Activated effector memory CD4-positive, alpha-beta T cell treated with Interleukin-2 at 50 U/mL for 16 hours (primary cell): ENCODE results near the gene NUMB.
"Not testable (repeated sequence)": the region's sequence is repeated elsewhere in the genome, so short reads cannot be mapped to it uniquely, and the experiment has no call there.

Source experiments
- DNase-seq: peaks from one replicate; pipeline ENCODE4 v3.0.0-alpha.2; 2020

The NUMB gene

DNA sequence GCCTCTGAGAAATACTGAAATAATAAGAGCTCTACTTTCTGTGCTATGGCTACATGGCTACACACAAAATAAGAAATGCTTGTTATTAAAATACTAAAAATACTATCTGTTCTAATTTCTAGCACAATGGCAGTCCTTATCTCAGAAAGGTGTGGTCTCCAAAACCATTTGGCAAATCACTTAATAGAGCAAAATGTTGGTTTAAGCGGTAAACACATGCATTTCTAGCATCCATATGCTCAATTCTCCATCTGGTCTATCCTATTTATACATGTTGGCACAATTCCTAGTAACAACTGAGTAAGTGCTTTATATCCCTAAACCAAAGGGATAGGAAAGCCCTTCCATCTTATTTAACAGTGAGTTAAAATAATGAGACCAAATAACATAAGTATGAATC is 114.0 kb downstream of the NUMB start:
- DNase-seq: no peak

DNA sequence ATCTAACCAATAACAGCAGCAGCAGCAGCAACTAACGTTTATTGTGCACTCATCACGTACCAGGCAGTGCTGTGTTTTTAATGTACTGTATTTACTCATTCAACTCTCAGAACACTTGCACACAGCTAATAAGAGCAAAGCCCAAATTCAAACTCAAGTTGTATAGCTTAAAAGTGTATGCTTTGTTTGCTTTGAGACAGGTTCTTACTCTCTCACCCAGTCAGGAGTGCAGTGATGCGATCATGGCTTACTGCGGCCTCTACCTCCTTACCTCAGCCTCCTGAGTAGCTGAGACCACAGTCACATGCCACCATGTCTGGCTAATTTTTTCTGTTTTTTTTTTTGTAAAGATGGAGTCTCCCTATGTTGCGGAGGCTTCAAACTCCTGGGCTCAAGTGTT is 115.7 kb downstream of the NUMB start:
- DNase-seq: no peak

DNA sequence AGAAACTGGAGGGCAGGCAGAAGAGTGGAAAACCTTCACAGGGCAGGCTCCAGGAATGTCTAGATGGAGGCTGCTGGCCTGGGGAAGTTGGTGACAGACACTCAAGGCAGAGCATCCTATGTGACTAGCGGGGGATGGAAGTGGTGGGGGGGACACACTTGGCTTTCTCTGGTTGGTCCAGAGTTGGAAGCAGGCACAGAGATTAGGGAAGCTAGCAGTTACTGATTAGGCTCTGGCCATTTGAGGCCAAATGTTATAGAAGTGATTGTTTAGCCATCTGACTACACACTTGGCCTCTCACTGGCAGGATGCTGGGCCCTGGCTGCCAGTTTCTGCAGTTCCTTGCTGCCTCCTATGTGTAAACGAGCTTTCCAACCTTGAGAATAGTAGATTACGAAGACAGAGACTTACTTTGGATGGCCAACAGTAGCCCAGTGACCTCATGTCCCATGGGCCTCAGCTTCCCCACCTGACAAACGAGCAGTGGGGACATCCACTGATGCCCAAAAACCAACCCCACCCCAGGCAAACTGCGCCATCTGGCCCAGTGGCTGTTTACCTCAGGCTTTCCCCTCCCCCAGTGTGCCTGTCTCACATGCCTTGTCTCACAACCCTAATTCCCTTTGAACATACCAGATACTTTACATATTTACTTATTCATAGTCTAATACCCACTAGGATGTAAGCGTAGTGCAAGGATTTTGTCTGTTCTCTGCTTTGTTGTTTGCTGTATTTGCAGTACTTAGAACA is 118.3 kb downstream of the NUMB start:
- no peak for DNase-seq

- DNase-seq: no peak
Measured at GRCh38 chr14:73339206-73339605, 119.1 kb downstream of the NUMB start.

DNA sequence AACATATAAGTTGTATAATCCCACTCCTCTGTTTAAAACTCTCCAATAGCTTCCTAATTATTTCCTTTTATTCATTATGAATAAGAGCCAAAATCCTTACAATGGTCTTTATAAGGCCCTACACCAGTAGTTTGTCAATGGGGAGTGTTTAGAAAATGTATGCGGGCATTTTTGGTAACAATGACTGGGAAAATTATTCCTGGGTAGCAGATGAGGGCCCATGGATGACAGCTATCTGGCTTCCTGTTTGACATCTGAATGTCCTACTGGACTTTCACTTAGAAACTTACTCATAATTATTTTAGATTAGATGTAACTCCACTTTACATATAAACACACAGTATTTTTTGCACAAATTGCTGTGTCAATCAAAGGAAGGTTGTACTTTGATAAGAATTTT is 119.8 kb downstream of the NUMB start:
- no peak for DNase-seq

- no peak for DNase-seq
Measured at GRCh38 chr14:73333031-73333430, 125.3 kb downstream of the NUMB start.

- no peak for DNase-seq
Measured at GRCh38 chr14:73325630-73326299, 132.6 kb downstream of the NUMB start.

GRCh38 chr14:73325063-73325462 is 133.3 kb downstream of the NUMB start:
- no peak for DNase-seq

DNA sequence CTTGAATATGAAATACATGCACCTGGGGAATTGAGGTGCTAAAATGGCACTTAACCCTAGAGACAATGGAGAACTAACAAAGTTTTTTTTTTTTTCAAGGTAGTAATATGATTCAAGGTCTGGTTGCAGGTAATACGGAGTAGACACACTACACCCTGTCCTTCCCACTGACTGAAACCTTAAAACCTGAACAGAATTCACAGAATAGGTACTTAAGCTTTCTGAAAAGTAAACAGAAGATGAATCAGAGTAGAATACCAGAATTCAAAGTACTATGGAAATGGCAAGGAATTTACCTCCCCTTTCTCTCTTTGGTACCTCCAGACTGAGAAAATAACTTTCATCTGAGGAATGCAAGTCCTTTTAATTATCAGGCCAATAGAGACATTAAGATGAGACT is 133.8 kb downstream of the NUMB start:
- no peak for DNase-seq

- no peak for DNase-seq
Measured at GRCh38 chr14:73323896-73324399, 134.4 kb downstream of the NUMB start.

DNA sequence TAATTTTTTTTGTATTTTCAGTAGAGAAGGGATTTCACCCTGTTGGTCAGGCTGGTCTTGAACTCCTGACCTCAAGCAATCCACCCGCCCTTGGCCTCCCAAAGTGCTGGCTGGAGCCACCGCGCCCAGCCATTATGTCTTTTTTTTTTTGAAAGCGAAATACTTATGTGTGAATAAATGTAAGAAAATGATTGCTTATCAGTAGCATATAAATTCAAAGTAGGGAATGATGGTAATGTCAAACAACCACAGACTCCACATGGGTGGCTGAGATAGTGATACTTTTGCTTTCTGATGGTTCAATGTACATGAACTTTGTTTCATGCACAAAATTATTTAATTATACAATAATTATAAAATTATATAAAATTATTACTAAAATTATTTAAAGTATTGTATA is 145.2 kb downstream of the NUMB start:
- no peak for DNase-seq

GRCh38 chr14:73312687-73313086 is 145.7 kb downstream of the NUMB start:
- no peak for DNase-seq

- no peak for DNase-seq
Measured at GRCh38 chr14:73311708-73312030, 146.7 kb downstream of the NUMB start.

GRCh38 chr14:73309207-73309606 is 149.1 kb downstream of the NUMB start:
- not testable (repeated sequence) for DNase-seq

- no peak for DNase-seq
Measured at GRCh38 chr14:73307261-73307660, 151.1 kb downstream of the NUMB start.

- no peak for DNase-seq
Measured at GRCh38 chr14:73305499-73305898, 152.8 kb downstream of the NUMB start.

DNA sequence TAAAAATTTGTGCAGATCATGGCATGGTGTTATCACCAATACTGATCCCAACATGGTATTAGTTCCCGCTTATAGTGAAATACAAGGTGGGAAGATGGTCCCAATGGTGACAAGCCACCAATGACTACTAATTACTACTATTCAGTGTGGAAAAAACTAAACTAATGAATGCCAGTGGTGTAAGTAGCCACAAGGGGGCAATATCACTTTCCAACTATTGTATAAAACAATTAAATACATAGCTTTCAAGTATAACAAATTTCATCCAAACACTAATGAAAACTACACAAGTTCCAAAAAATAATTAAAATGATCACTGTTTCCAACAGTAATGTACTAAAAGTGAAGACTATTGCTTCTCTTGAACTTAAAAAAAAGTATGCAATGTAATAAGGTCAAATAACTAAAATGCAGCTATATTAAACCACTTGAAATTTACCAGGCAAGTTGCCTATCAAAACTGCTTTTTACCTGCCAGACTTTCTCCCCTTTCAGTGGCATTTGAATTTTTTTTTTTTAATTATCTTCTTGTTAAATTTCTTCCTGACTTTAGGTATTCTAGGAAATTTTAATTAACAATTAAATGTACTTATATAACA is 163.0 kb downstream of the NUMB start:
- DNase-seq: no peak

GRCh38 chr14:73293782-73294781 is 164.3 kb downstream of the NUMB start:
- DNase-seq: no peak

DNA sequence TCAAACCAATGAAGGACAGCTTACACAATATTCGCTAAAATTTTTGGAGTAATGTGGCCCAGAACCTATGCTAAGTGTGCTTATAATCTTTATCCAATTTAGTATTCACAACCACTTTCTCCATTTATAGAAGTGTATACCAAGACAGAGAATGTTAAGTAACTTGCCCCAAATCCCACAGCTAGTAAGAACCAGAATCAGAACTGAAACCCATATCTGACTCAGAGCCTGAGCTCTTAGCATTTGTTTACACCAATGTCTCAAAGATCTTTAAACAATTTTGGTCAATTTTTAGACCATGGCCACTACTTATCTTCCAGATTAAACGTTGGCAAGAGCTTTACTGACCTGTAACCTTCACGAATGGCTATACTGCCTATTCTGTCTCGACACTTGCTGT is 168.1 kb downstream of the NUMB start:
- DNase-seq: no peak

- DNase-seq: no peak
Measured at GRCh38 chr14:73289729-73290128, 168.6 kb downstream of the NUMB start.

DNA sequence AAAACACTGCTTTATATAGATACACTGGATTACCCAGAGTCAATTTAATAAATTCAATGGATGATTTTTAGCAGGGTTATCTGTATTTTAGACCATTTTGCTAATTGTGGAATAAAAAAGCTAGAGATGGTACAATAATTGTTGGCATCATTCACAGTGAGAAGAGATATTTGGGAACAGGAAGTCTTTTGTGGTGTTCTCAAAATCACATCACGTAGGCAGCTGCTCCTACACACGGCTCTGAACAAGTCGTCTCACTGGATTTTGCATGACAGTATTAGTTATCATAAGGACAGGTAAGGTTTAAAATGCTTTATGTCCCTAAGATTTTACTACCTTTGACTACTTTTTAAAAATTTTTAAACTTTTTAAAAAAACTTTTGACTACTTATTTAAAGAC is 169.0 kb downstream of the NUMB start:
- no peak for DNase-seq

GRCh38 chr14:73287071-73287470 is 171.3 kb downstream of the NUMB start:
- no peak for DNase-seq

DNA sequence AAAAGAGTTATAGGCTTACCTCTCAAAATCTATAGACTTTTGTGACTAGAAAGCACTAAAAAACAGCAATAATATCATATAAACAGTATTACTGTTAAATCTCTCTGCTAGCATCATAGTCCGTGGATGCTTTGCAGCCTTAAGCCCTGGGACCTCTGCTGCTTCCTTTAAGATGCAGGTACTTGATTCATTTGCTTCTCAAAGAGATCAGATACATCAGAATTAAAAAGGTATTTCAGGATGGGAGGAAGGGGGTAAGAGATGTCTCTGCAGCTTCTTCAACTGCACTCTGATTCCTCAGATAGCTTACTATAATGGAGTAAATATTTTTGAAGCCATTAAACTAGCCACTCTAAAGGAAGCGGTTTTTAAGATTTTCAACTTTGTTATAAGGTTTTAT is 171.7 kb downstream of the NUMB start:
- no peak for DNase-seq
